A549 (cell line): ENCODE data around the gene ZFPM1.

Experiments used
- CTCF ChIP-seq: fragments of >200 bp; sonication (Bioruptor Twin); formaldehyde crosslinking; IDR thresholded peaks from 3 replicates; pipeline ENCODE4 v1.5.1; 2016
- FOSL2 ChIP-seq, 2 experiments: fragments of 450-650 bp in 1 of 2; fragments of >200 bp in 1 of 2; sonication (Bioruptor Twin) in 1 of 2; formaldehyde crosslinking; IDR thresholded peaks; 2 replicates each; pipeline versions ENCODE4 v1.5.0 to v1.6.1; 2016 to 2020; ENCODE audit warnings: mild to moderate bottlenecking in 1 of 2, moderate library complexity in 1 of 2
- HOXB13 ChIP-seq: fragments of 250-450 bp; sonication (Bioruptor Pico); IDR thresholded peaks from 2 replicates; pipeline ENCODE4 v1.5.0; 2020; ENCODE audit warnings: low read depth, mild to moderate bottlenecking, moderate library complexity
- NPAS2 ChIP-seq: fragments of 250-450 bp; sonication (Bioruptor Pico); IDR thresholded peaks from 2 replicates; pipeline ENCODE4 v1.8.0; 2022; ENCODE audit warnings: mild to moderate bottlenecking, moderate library complexity, borderline replicate concordance
- POLR2A ChIP-seq: IDR thresholded peaks from 2 replicates; pipeline ENCODE4 v1.6.1; 2012; ENCODE audit warnings: mild to moderate bottlenecking, low read length
- REST ChIP-seq: fragments of 200-600 bp; sonication (generic); IDR thresholded peaks from 2 replicates; pipeline ENCODE4 v1.6.1; 2016; ENCODE audit warnings: antibody characterized with exemption, mild to moderate bottlenecking, moderate library complexity
- ZFP36 ChIP-seq: fragments of 450-650 bp; IDR thresholded peaks from 2 replicates; pipeline ENCODE4 v1.6.1; 2014; ENCODE audit warnings: borderline replicate concordance; ENCODE audit not compliant: partially characterized antibody
- ZSCAN20 ChIP-seq: fragments of 250-450 bp; sonication (Bioruptor Pico); IDR thresholded peaks from 2 replicates; pipeline ENCODE4 v1.8.0; 2022; ENCODE audit warnings: mild to moderate bottlenecking, moderate library complexity

- TF ChIP-seq ZFP36 (no peak), POLR2A (no peak), CTCF (peak; percentile 93), REST (no peak), FOSL2 (IDR thresholded peaks at IDR 0.05) (no peak), FOSL2 (CRISPR knock-in tag; IDR thresholded peaks at IDR 0.05) (no peak), ZSCAN20 (CRISPR knock-in tag) (no peak), HOXB13 (CRISPR knock-in tag) (no peak), NPAS2 (no peak)
Measured at GRCh38 chr16:88442727-88443576, 10.1 kb upstream of the ZFPM1 start.
